Subcutaneous adipose tissue (tissue), 4 donors: ENCODE data around the gene NLRP12. TPM values are rescaled to one million over a fixed set of nuclear protein-coding genes. Genes with fewer than 3 reads are reported as not detected.

Experiments
- small RNA-seq: library from RNA; depleted of rRNA; stranded (forward); fragments of <200 nt; gene quantifications from one replicate; pipeline ENCODE3, GENCODE V24; 2016
- total RNA-seq, 4 donors: library from RNA; depleted of rRNA; stranded (reverse); fragments of >200 nt; gene quantifications; one replicate each; pipeline ENCODE4 v1.1.0, GENCODE V29; 2016
- TF ChIP-seq, protein P1 (sequence below): fragments of 450-650 bp; IDR thresholded peaks from one replicate; pipeline ENCODE4 v1.5.1; 2016; ENCODE audit warnings: low read depth, mild to moderate bottlenecking, control low read depth, antibody characterized with exemption, moderate library complexity

NLRP12 gene
- total RNA-seq, 4 donors from 2014 or later: 0.49 to 1.7 (median 0.91) TPM

DNA sequence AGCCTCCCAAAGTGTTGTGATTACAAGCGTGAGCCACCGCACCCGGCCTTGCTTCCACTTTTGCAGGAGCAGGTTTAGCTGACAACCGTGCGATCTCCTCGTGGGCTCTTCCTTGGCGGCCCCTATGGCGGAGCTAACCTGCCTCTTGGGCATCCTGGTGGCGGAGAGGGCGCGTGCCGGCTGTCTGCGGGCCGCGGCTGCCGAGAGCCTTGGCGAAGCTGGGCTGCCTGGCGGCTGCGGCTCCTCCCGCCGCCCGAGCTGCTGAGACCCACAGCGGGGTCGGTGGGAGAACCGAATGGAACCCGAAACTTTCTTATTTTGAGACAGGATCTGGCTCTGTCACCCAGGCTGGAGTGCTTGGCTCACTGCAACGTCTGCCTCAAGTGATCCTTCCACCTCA is 55.7 kb downstream of the NLRP12 start:
- TF ChIP-seq, protein P1, sequence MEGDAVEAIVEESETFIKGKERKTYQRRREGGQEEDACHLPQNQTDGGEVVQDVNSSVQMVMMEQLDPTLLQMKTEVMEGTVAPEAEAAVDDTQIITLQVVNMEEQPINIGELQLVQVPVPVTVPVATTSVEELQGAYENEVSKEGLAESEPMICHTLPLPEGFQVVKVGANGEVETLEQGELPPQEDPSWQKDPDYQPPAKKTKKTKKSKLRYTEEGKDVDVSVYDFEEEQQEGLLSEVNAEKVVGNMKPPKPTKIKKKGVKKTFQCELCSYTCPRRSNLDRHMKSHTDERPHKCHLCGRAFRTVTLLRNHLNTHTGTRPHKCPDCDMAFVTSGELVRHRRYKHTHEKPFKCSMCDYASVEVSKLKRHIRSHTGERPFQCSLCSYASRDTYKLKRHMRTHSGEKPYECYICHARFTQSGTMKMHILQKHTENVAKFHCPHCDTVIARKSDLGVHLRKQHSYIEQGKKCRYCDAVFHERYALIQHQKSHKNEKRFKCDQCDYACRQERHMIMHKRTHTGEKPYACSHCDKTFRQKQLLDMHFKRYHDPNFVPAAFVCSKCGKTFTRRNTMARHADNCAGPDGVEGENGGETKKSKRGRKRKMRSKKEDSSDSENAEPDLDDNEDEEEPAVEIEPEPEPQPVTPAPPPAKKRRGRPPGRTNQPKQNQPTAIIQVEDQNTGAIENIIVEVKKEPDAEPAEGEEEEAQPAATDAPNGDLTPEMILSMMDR: no peak

Small RNA genes within 50 kb of the gene (small RNA-seq; reads per million reads assigned to genes)
- gene AC008753.1: not detected
- not detected for gene MIR1283-2
- not detected for gene MIR371A
- not detected for gene MIR372
- gene MIR373: not detected
- gene MIR516A1: not detected
- not detected for gene MIR516A2
- gene MIR519A1: not detected
- not detected for gene MIR521-1
- not detected for gene MIR527
- gene RNU6-1041P: not detected
- not detected for gene RNU6-165P
- not detected for gene RNU6-751P
- gene RNU6-982P: not detected

Other genes with a start within 250 kb of the NLRP12 start
- not detected for gene DPRX, start 192.3 kb downstream of the NLRP12 start, total RNA-seq
- 10 to 100 TPM; 29.9 to 37.9 (median 34.7) TPM for gene MYADM, start 43.6 kb upstream of the NLRP12 start, total RNA-seq
- not detected for gene PRKCG, start 57.9 kb upstream of the NLRP12 start, total RNA-seq
- gene CACNG7, start 85.0 kb upstream of the NLRP12 start, total RNA-seq: not detected
- under 1 TPM in 1 of 4 donors, not detected in 3; under 0.01 TPM for gene CACNG8, start 138.6 kb upstream of the NLRP12 start, total RNA-seq
- not detected for gene CACNG6, start 167.3 kb upstream of the NLRP12 start, total RNA-seq
- not detected for gene VSTM1, start 239.6 kb upstream of the NLRP12 start, total RNA-seq